Suprapubic skin (tissue), 4 donors: ENCODE results near the gene CTNNA2. TPM values are rescaled to one million over a fixed set of nuclear protein-coding genes. Genes with fewer than 3 reads are reported as not detected.

Experiments used
- DNase-seq, 2 donors: peaks; one replicate each; pipeline ENCODE4 v3.0.0-alpha.2; 2019; ENCODE audit warnings: low spot score in 2 of 2
- H3K27ac ChIP-seq: fragments of 200-600 bp; sonication (generic); one replicate; pipeline ENCODE4 v1.5.1; 2019
- H3K27me3 ChIP-seq: fragments of 200-600 bp; sonication (generic); one replicate; pipeline ENCODE4 v1.5.1; 2019
- H3K36me3 ChIP-seq: fragments of 200-600 bp; sonication (generic); one replicate; pipeline ENCODE4 v1.5.1; 2019
- H3K4me1 ChIP-seq: fragments of 200-600 bp; sonication (generic); one replicate; pipeline ENCODE4 v1.5.1; 2019
- H3K4me3 ChIP-seq: fragments of 200-600 bp; sonication (generic); one replicate; pipeline ENCODE4 v1.5.1; 2019; ENCODE audit warnings: mild to moderate bottlenecking
- H3K9me3 ChIP-seq: fragments of 200-600 bp; sonication (generic); one replicate; pipeline ENCODE4 v1.5.1; 2019
- EP300 ChIP-seq: sonication (generic); formaldehyde crosslinking; IDR thresholded peaks from one replicate; pipeline ENCODE4 v1.6.1; 2017; ENCODE audit warnings: antibody characterized with exemption
- POLR2A ChIP-seq, 2 donors: fragments of 450-650 bp; IDR thresholded peaks; one replicate each; pipeline ENCODE4 v1.6.1; 2017; ENCODE audit warnings: antibody characterized with exemption in 2 of 2, mild to moderate bottlenecking in 2 of 2, moderate library complexity in 2 of 2
- POLR2AphosphoS5 ChIP-seq, 3 donors: sonication (generic); formaldehyde crosslinking; IDR thresholded peaks; one replicate each; pipeline ENCODE4 v1.6.1; 2017; ENCODE audit warnings: antibody characterized with exemption in 3 of 3
- WGBS: methylation state at CpG from one replicate; pipeline ENCODE4 v1.1.5; 2018; 5-methylcytosine and 5-hydroxymethylcytosine counted together
- total RNA-seq, 4 donors: library from RNA; depleted of rRNA; stranded (reverse); fragments of >200 nt; gene quantifications; one replicate each; pipeline ENCODE4 v1.1.0, GENCODE V29; 2016
- TF ChIP-seq, protein P1 (sequence below), 2 donors: fragments of 200-600 bp in 1 of 2; fragments of 450-650 bp in 1 of 2; sonication (generic) in 1 of 2; IDR thresholded peaks; one replicate each; pipeline ENCODE4 v1.5.1; 2016 to 2019; ENCODE audit warnings: antibody characterized with exemption in 2 of 2, mild to moderate bottlenecking in 1 of 2, moderate library complexity in 1 of 2

CTNNA2 gene
- total RNA-seq, 4 donors from 2014 or later: 0.15 to 0.21 TPM; not detected in 2

DNA sequence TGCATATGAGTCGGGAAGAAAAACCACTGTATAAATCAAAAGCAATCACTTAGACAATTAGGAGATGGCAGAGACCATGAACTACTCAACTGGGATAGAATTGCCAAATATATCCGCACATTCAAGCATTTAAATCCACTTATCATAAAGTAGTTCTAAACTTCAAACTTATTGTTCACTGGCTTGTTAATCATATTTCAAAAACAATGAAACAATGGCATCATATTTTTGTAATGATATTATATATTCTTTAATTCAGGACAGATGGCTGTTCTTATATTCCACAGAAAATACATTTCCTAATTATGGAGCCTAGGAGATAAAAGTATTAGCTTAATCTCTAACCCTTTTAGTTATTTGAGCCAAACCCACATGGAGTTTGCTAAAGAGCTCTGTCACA is 263.6 kb downstream of the CTNNA2 start:
- no peaks in the 10 kb centered on the region for H3K27me3 ChIP-seq
- H3K36me3 ChIP-seq: no peaks in the 10 kb centered on the region
- no peaks in the 10 kb centered on the region for H3K9me3 ChIP-seq
- H3K4me1 ChIP-seq: no peaks in the 10 kb centered on the region
- H3K4me3 ChIP-seq: no peak overlapping the region
- 66% methylated on average over 2 of the region's 2 CpGs for WGBS
- no peak overlapping the region for H3K27ac ChIP-seq
- no peak for TF ChIP-seq POLR2A (IDR thresholded peaks at IDR 0.05)
- no peak for TF ChIP-seq POLR2AphosphoS5 (IDR thresholded peaks at IDR 0.05)
- TF ChIP-seq EP300: no peak
- TF ChIP-seq, protein P1, sequence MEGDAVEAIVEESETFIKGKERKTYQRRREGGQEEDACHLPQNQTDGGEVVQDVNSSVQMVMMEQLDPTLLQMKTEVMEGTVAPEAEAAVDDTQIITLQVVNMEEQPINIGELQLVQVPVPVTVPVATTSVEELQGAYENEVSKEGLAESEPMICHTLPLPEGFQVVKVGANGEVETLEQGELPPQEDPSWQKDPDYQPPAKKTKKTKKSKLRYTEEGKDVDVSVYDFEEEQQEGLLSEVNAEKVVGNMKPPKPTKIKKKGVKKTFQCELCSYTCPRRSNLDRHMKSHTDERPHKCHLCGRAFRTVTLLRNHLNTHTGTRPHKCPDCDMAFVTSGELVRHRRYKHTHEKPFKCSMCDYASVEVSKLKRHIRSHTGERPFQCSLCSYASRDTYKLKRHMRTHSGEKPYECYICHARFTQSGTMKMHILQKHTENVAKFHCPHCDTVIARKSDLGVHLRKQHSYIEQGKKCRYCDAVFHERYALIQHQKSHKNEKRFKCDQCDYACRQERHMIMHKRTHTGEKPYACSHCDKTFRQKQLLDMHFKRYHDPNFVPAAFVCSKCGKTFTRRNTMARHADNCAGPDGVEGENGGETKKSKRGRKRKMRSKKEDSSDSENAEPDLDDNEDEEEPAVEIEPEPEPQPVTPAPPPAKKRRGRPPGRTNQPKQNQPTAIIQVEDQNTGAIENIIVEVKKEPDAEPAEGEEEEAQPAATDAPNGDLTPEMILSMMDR (IDR thresholded peaks at IDR 0.05): no peak
- no peak for DNase-seq

DNA sequence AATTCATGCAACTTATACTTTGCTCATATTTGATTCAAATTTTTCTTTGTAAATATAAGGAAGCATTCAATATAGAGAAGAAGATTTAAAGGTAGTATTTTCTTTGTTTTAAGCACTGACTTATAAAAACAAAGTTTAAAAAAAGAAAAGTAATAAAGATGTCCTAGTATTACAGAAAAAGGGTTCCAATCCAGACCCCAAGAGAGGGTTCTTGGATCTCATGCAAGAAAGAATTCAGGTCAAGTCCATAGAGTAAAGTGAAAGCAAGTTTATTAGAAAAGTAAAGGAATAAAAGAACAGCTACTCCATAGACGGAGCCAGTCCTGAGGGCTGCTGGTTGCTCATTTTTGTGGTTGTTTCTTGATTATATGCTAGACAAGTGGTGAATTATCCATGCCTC is 267.9 kb downstream of the CTNNA2 start:
- WGBS: 83% methylated on average over 1 of the region's 1 CpG
- peaks cover 4% of the 10 kb centered on the region for H3K9me3 ChIP-seq
- no peak overlapping the region for H3K27ac ChIP-seq
- TF ChIP-seq POLR2AphosphoS5 (IDR thresholded peaks at IDR 0.05): no peak
- H3K36me3 ChIP-seq: no peaks in the 10 kb centered on the region
- no peak for DNase-seq
- H3K4me1 ChIP-seq: no peaks in the 10 kb centered on the region
- H3K27me3 ChIP-seq: no peaks in the 10 kb centered on the region
- H3K4me3 ChIP-seq: no peak overlapping the region

DNA sequence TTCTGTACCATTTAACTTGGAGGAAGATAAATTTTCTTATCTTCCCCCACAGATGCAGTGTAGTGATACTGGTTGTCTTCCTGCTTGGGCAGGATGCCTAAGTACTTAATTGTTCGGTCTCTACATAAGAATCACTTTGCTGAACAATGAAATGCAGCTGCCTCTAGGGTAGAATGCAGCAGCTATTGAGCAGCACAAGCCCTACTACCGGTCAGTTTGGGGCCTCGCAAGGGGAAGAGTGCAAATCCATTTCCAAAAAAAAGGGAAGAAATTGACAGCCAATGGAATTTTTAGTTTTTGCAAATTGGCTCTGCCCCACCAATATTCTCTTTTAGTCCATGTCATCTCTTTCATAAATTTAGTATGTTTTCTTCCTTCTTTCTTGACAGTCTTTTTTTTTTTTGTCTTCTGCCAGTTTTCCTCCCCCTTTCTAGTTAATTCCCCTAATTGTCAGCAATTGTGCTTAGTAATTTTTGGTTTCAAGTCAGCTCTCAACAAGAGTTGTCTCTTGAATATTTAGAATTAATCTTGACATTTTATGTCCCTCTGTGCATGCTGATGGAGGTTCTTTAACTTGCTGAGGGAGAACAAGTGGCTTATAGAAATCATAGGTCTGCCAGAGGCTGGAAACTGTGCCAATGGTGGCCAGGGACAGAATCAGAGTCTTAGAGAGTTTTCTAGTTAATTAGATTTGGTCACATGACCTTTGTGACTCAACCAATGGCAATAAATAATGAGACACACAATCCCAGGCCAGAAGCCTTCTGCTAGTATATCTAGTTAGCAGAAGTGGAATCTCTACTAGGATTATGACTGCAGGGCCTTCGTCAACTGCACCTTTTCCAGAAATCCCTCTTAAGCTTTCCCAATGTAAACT is 270.0 kb downstream of the CTNNA2 start:
- no peak overlapping the region for H3K27ac ChIP-seq
- no peak overlapping the region for H3K4me3 ChIP-seq
- no peaks in the 10 kb centered on the region for H3K4me1 ChIP-seq
- WGBS: 62% methylated on average over 4 of the region's 4 CpGs
- H3K9me3 ChIP-seq: peaks cover 6% of the 10 kb centered on the region
- no peaks in the 10 kb centered on the region for H3K27me3 ChIP-seq
- DNase-seq: no peak
- no peaks in the 10 kb centered on the region for H3K36me3 ChIP-seq
- TF ChIP-seq, protein P1 (IDR thresholded peaks at IDR 0.05): no peak
- TF ChIP-seq EP300 (no peak), POLR2AphosphoS5 (IDR thresholded peaks at IDR 0.05) (no peak), POLR2A (IDR thresholded peaks at IDR 0.05) (no peak)

DNA sequence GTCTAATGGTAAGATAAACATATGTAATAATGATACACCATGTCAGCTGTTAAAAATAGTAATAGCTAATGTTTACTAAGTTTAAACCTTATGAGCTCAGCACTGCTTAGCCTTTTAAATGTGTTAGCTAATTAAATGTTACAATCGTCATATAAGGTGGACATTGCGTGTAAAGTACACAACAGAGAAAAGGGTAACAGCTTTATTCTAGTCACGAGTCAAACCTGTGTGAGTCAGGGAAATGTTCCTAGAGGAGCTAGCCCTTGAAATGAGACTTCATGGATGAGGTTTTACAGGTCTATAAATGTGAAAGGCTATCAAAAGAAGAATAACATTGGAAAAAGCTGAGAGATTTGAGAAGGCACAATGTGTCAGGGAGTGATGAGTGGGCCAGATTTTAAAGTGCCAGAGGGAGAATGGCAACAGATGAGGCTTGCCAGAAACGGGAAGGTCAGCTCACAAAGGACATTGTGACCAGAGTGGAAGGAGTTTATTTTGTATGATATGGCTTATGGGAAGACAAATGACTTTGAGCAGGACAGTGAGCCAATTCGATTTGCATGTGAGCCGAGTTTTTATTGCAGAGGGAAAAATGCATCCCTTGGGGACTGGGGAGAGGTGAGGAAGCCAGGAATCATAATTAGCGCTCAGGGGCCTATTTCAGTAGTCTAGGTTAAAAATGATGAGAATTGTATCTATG is 276.3 kb downstream of the CTNNA2 start:
- TF ChIP-seq POLR2A (IDR thresholded peaks at IDR 0.05): no peak
- TF ChIP-seq, protein P1 (IDR thresholded peaks at IDR 0.05): no peak
- no peak for TF ChIP-seq EP300
- TF ChIP-seq POLR2AphosphoS5 (IDR thresholded peaks at IDR 0.05): no peak
- no peaks in the 10 kb centered on the region for H3K4me1 ChIP-seq
- H3K9me3 ChIP-seq: peaks cover 6% of the 10 kb centered on the region
- no peaks in the 10 kb centered on the region for H3K36me3 ChIP-seq
- 69% methylated on average over 7 of the region's 7 CpGs for WGBS
- no peak for DNase-seq
- no peaks in the 10 kb centered on the region for H3K27me3 ChIP-seq
- no peak overlapping the region for H3K4me3 ChIP-seq
- H3K27ac ChIP-seq: no peak overlapping the region

DNA sequence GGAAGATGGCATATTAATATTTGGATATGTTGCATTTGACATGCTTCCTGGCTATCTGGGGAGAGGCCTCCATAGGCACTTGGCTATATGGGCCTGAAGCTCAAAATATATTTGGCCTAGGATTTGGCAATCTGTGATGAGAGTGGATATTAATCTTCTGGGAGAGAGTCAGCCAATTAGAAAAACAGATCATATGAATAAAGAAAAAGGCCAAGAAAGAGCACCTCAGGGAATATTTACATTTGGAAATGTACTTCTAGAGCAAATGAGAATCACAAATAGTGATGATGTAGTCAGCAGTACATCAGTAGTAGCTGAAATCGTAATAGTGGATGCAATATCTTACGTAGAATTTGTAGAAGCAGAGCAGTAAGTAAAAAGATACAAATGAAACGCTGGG is 277.0 kb downstream of the CTNNA2 start:
- DNase-seq: no peak
- peaks cover 6% of the 10 kb centered on the region for H3K9me3 ChIP-seq
- TF ChIP-seq EP300: no peak
- TF ChIP-seq POLR2AphosphoS5 (IDR thresholded peaks at IDR 0.05): no peak
- TF ChIP-seq, protein P1 (IDR thresholded peaks at IDR 0.05): no peak
- TF ChIP-seq POLR2A (IDR thresholded peaks at IDR 0.05): no peak
- no peaks in the 10 kb centered on the region for H3K4me1 ChIP-seq
- no peak overlapping the region for H3K27ac ChIP-seq
- 72% methylated on average over 3 of the region's 3 CpGs for WGBS
- H3K36me3 ChIP-seq: no peaks in the 10 kb centered on the region
- no peak overlapping the region for H3K4me3 ChIP-seq
- H3K27me3 ChIP-seq: no peaks in the 10 kb centered on the region
